GM18499 (cell line): ENCODE measurements around the gene SKIDA1.
A peak's percentile ranks its signal among the peaks of the same experiment; 100 is the strongest.
"Not testable (repeated sequence)": the region's sequence is repeated elsewhere in the genome, so short reads cannot be mapped to it uniquely, and the experiment has no call there.

Source experiments
- ATAC-seq: cut with Tn5 transposase; IDR thresholded peaks from one replicate; pipeline ENCODE4 v1.9.1; 2021; ENCODE audit warnings: moderate number of reproducible peaks; ENCODE audit not compliant: insufficient read depth, unreplicated experiment

The SKIDA1 gene

GRCh38 chr10:21525367-21526187 lies at the start of gene SKIDA1:
SKIDA1 (minus strand) TSS chr10:21525682; CDS start chr10:21517822, 7,860 bp downstream.
- no peak for ATAC-seq

- ATAC-seq, result not testable (repeated sequence)
Measured at GRCh38 chr10:21574514-21574913, 49.0 kb upstream of the SKIDA1 start.

GRCh38 chr10:21572578-21572977 lies 47.1 kb upstream of the SKIDA1 start:
- no peak for ATAC-seq

- no peak for ATAC-seq
Measured at GRCh38 chr10:21570761-21571521, 45.5 kb upstream of the SKIDA1 start.

- not testable (repeated sequence) for ATAC-seq
Measured at GRCh38 chr10:21558984-21559383, 33.5 kb upstream of the SKIDA1 start.

GRCh38 chr10:21556527-21556926 lies 31.0 kb upstream of the SKIDA1 start:
- ATAC-seq, result no peak

- no peak for ATAC-seq
Measured at GRCh38 chr10:21552638-21553037, 27.2 kb upstream of the SKIDA1 start.

- ATAC-seq, result no peak
Measured at GRCh38 chr10:21547246-21547645, 21.8 kb upstream of the SKIDA1 start.

- not testable (repeated sequence) for ATAC-seq
Measured at GRCh38 chr10:21540701-21541100, 15.2 kb upstream of the SKIDA1 start.

GRCh38 chr10:21536874-21537273 lies 11.4 kb upstream of the SKIDA1 start:
- no peak for ATAC-seq

GRCh38 chr10:21535976-21536375 lies 10.5 kb upstream of the SKIDA1 start:
- not testable (repeated sequence) for ATAC-seq

GRCh38 chr10:21535494-21535965 lies 10.0 kb upstream of the SKIDA1 start:
- no peak for ATAC-seq

- ATAC-seq, result no peak
Measured at GRCh38 chr10:21534604-21535493, 9.4 kb upstream of the SKIDA1 start.

- no peak for ATAC-seq
Measured at GRCh38 chr10:21534280-21534586, 8.8 kb upstream of the SKIDA1 start.

GRCh38 chr10:21533467-21534279 lies 8.2 kb upstream of the SKIDA1 start, which contains the start of gene MLLT10:
MLLT10 (plus strand) TSS chr10:21534232; CDS start chr10:21534645, 413 bp downstream.
- ATAC-seq, result peak; percentile 46

GRCh38 chr10:21532694-21533466 lies 7.4 kb upstream of the SKIDA1 start:
- no peak for ATAC-seq

GRCh38 chr10:21531164-21531563 lies 5.7 kb upstream of the SKIDA1 start:
- ATAC-seq, result no peak

GRCh38 chr10:21530641-21531040 lies 5.2 kb upstream of the SKIDA1 start:
- no peak for ATAC-seq

GRCh38 chr10:21530168-21530567 lies 4.7 kb upstream of the SKIDA1 start:
- ATAC-seq, result no peak
